GM19025 (cell line): ENCODE data around the gene VAV2.
"Not testable (repeated sequence)": the region's sequence is repeated elsewhere in the genome, so short reads cannot be mapped to it uniquely, and the experiment has no call there.

Experiments used
- ATAC-seq: cut with Tn5 transposase; IDR thresholded peaks from one replicate; pipeline ENCODE4 v1.9.1; 2021; ENCODE audit warnings: mild to moderate bottlenecking, low read depth, moderate library complexity; ENCODE audit not compliant: unreplicated experiment

The VAV2 gene

GRCh38 chr9:133904346-133905090 lies 87.6 kb downstream of the VAV2 start:
- ATAC-seq, result no peak

GRCh38 chr9:133901184-133901835 lies 90.8 kb downstream of the VAV2 start:
- ATAC-seq, result no peak

GRCh38 chr9:133897675-133898074 lies 94.4 kb downstream of the VAV2 start:
- no peak for ATAC-seq

DNA sequence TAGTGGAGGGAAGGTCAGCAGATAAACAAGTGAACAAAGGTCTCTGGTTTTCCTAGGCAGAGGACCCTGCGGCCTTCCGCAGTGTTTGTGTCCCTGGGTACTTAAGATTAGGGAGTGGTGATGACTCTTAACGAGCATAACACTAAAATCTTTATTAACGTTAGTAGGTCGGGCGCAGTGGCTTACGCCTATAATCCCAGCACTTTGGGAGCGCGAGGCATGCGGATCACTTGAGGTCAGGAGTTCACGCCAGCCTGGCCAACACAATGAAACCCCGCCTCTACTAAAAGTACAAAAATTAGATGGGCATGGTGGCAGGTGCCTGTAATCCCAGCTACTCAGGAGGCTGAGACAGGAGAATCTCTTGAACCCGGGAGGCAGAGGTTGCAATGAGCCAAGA lies 96.1 kb downstream of the VAV2 start:
- not testable (repeated sequence) for ATAC-seq

- ATAC-seq, result no peak
Observed at GRCh38 chr9:133895335-133895734, 96.8 kb downstream of the VAV2 start.

GRCh38 chr9:133894377-133895321 lies 97.5 kb downstream of the VAV2 start:
- no peak for ATAC-seq

GRCh38 chr9:133893191-133893994 lies 98.7 kb downstream of the VAV2 start:
- ATAC-seq, result no peak

DNA sequence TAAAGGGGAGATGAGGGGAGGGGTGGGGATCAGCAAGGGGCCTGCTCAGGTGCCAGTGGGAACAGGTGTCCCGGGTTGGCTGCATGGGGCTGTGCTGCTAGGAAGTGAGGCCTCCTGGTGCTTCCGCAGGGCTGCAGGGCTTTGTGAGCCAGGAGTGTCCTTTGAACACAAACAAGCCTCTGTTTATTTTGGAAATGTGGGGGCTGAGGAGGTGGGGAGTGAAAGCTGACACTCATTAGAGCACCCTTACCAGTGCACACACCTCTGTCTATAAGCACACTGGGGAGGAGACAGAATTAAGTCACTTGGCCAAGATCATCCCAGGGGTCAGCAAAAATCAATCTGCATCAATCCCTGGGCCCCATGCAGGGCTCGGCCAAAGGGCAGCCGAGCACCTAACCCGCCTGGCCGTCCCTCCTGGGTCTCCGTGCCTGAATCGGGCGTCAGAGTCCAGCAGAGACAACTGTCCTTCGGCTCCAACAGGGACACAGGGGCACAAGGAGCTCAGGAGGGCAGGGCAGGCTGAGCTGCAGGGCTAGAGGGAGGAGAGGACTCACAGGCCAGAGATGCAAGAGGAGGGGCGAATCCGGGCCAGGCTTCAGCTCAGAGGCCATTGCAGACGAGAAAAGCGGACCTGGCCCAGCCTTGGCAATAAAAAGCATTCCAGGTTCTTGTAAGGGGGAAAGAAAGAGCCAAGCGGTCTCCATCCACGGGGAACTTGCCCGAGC lies 99.8 kb downstream of the VAV2 start:
- ATAC-seq, result no peak

DNA sequence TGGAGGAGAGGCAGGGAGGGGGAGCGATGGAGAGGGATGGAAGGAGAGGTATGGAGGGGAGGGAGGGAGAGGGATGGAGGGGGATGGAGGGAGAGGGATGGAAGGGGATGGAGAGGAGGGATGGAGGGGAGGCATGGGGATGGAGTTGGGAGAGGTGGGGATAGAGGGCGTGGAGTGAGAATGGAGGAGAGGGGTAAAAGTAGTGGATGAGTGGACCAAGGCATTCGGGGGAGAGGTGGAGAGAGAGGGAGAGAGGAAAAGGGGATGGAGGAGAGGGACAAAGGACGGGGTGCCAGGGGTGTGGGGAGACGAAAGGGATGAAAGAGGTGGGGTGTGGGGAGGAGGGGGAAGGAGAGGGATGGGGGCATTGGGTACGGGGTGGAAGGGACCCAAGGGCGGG lies 100.4 kb downstream of the VAV2 start:
- ATAC-seq, result no peak

GRCh38 chr9:133890583-133890982 lies 101.5 kb downstream of the VAV2 start:
- no peak for ATAC-seq

DNA sequence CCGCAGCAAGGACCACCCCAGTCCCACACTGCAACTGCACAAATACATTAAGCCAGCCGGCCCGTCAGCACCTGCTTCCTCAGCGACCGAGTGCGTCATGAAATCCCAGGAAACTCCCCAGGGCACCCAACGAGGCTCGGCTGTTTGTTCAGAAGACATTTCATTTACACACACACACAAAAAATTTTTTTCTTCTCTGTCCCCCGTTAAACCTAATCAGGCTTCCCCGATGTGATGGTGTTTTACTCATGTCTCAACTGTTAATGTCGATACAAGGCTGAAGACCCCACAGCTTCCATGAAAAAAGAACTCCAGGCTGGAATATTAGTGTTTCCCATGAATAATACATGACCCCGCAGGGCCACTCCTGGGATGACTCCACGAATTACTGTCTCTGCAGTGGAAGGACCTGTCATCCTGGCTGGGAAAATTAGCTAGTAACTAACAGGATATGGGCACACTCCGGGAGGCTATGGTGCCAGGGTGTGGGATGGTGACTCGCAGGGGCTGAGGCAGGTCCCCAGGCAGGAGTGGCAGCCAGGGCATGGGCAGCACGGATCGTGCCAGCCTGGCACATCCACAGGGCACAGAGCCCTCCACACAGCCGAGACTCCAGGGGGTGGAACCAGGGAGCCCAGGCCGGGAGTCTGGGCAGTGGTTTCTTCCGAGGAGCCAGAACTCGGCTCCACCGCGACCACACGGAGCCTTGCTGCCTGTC lies 102.4 kb downstream of the VAV2 start:
- no peak for ATAC-seq

GRCh38 chr9:133888809-133889491 lies 103.2 kb downstream of the VAV2 start:
- ATAC-seq, result no peak

DNA sequence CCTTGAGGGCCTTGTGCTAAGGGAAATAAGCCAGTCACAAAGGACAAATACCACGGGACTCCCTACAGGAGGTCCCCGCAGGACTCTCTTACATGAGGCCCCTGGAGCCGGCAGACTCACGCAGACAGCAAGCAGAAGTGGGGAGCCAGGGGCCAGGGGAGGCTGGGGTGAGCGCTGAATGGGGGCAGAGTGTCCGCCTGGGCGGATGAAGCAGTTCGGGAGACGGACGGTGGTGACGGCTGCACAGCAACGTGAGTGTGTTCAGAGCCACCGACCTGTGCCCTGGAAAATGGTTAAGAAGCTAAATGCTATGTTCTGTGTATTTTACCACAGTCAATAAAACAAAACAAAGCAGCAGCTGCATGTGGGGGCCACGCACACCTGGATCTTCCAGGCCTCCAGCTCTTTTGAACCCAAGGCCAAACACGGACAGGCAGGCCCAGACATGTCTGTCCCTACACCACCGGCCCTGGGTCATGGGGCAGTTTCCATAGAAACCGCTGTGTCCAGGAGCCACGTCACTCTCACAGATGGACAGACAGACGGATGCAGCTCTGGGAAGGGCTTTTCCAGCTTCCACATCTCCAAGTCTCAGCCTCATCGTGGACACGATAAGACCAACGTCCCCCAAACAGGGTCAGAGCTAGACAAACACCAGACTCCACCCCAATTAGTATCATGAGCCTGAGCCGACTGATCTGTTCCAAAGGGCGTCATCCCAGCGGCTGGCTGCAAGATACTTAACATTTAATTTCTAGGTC lies 103.9 kb downstream of the VAV2 start:
- ATAC-seq, result no peak

DNA sequence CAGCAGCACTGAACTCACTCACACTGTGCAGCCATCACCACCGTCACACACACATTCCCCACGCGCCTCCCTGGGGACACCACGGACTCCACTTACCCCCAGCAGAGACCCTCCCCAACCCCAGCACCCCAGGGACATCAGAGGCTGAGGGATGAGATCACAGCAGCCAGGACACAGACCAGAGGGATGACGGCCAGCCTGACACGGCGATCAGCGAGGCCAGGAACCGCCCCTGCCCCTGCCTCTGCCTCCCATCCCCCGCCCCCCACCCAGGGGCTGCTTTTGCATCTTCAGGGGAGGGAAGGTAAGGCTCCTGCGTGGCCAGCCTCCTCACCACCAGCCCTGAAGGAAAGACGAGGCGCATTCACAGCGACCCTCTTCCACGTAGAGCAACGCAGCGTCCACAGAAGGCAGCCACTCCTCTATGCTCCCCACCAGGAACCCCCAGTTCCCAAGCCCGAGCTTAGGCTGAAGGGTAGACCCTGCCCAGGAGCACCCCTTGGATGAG lies 104.5 kb downstream of the VAV2 start:
- no peak for ATAC-seq

- no peak for ATAC-seq
Observed at GRCh38 chr9:133886563-133887501, 105.3 kb downstream of the VAV2 start.

DNA sequence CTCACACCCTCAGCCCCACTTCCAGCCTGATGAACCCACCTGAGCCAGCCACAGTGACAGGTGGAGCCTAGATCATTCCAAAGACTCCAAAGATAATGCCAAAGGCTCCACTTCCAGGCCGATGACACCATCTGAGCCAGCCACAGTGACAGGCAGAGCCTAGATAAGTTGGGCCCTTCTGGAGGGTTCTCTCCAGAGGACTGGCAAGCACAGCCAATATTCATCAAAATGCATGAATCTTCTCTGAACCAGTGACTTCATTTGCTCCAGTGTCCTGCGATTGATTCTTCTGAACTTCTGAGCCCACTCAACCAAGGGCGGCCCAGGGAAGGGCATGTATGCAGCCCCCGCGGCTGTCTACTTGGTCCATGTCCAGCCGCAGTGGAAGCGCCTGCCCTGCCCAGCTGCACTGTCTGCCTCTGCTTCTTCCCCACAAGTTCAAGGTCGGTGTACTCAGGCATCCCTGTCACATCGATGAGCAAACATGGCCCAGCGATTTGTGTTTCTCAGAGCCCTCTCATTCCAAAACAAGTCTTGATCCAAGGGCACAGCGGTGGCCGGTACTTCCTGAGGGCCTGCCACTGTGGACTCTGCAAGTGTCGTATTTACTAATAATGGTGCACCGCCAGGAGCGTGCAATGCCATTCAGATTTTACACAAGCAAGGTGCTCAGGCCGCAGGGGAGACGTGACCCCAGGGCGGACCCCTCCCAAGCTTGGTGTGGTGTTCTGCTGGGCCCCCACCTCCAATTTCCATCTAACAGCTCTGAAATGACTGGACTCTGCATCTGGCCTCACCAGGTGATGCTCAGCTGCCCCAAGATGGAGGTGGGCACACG lies 107.0 kb downstream of the VAV2 start:
- no peak for ATAC-seq
